ENCODE results near the gene ABCE1. TPM values are rescaled to one million over a fixed set of nuclear protein-coding genes. Genes with fewer than 3 reads are reported as not detected.

Gene ABCE1
- total and polyA plus RNA-seq, 10 of the 15 experiments (the other 5 are each of a cell fraction or from before 2014, with no cell fraction given) = 75.9 to 172 (median 134) TPM

DNA sequence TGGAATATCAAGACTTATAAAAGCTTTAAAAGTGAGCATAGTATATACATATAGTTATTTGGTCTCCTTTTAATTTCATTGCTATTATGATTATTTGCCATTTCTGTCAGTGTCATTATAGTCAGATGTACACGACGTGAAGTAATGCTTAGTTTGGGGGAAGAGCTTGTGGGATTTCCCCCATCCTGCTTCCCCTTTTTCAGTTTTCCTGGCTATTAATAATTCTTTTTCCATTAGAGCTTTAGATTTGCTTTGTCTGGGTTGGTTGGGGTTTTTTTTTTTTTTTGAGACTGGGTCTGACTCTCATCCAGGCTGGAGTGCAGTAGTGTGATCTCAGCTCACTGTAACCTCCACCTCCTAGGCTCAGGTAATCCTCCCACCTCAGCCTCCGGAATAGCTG is 5.4 kb downstream of the ABCE1 start (continued):
- TF ChIP-seq, protein P1, sequence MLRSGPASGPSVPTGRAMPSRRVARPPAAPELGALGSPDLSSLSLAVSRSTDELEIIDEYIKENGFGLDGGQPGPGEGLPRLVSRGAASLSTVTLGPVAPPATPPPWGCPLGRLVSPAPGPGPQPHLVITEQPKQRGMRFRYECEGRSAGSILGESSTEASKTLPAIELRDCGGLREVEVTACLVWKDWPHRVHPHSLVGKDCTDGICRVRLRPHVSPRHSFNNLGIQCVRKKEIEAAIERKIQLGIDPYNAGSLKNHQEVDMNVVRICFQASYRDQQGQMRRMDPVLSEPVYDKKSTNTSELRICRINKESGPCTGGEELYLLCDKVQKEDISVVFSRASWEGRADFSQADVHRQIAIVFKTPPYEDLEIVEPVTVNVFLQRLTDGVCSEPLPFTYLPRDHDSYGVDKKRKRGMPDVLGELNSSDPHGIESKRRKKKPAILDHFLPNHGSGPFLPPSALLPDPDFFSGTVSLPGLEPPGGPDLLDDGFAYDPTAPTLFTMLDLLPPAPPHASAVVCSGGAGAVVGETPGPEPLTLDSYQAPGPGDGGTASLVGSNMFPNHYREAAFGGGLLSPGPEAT (IDR thresholded peaks at IDR 0.05; ENCODE audit: low read depth) = peak; percentile 49; the same call in 1 of the 2 replicates
- TF ChIP-seq, protein P2, sequence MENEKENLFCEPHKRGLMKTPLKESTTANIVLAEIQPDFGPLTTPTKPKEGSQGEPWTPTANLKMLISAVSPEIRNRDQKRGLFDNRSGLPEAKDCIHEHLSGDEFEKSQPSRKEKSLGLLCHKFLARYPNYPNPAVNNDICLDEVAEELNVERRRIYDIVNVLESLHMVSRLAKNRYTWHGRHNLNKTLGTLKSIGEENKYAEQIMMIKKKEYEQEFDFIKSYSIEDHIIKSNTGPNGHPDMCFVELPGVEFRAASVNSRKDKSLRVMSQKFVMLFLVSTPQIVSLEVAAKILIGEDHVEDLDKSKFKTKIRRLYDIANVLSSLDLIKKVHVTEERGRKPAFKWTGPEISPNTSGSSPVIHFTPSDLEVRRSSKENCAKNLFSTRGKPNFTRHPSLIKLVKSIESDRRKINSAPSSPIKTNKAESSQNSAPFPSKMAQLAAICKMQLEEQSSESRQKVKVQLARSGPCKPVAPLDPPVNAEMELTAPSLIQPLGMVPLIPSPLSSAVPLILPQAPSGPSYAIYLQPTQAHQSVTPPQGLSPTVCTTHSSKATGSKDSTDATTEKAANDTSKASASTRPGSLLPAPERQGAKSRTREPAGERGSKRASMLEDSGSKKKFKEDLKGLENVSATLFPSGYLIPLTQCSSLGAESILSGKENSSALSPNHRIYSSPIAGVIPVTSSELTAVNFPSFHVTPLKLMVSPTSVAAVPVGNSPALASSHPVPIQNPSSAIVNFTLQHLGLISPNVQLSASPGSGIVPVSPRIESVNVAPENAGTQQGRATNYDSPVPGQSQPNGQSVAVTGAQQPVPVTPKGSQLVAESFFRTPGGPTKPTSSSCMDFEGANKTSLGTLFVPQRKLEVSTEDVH (IDR thresholded peaks at IDR 0.05; ENCODE audit: low read depth, partially characterized antibody) = no peak
- TF ChIP-seq IKZF2 (IDR thresholded peaks at IDR 0.05) (peak in 1 of 2 experiments; percentile 12; a peak in 2 of 4 replicates), NFYA (IDR thresholded peaks at IDR 0.05; ENCODE audit: borderline replicate concordance, low read depth, low read length) (no peak), BCL11A (IDR thresholded peaks at IDR 0.05; ENCODE audit: low read depth, low read length) (no peak), STAT1 (conservative IDR thresholded peaks at IDR 0.05) (no peak), RELA (IDR thresholded peaks at IDR 0.05; ENCODE audit: borderline replicate concordance, partially characterized antibody) (no peak)

DNA sequence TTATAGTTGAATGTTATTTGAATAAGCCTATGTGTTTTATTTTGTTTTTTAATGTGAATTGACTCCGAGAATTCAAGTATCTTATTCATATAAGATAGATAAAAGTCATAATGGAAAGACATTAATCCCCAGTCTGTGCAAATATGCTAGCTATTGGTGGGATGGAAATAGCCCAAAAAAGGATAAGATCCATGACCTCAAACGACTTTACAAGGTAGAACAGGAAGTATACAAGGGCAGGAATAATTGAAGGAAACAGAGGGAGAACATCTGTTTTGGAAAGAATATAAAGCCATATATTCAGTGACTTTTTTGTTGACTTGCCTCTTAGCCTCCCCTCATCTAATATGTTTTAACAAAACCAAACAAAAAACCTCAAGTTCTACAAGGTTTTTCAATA is 9.0 kb downstream of the ABCE1 start:
- SMC1A ChIA-PET (ENCODE audit: uncharacterized antibody, unreplicated experiment) = interaction anchor here (1.3 kb wide), 1 partner anchor 9 kb away, joined by 3 read pairs; the partner anchor contains the start of genes ABCE1 and ANAPC10
- Histone ChIP-seq H3K4me3 (no peak overlapping the region), H3K27ac (ENCODE audit: control insufficient read depth, insufficient read depth) (no peak overlapping the region), H3K27me3 (replicated peaks in 1 of 2; ENCODE audit: control insufficient read depth in 2 of 2, insufficient read depth in 2 of 2, low read length in 1 of 2) (no peaks in the 10 kb centered on the region), H3K9me3 (replicated peaks; ENCODE audit: control insufficient read depth, insufficient read depth, low read length) (no peaks in the 10 kb centered on the region), H3K4me2 (ENCODE audit: control insufficient read depth, insufficient read depth) (no peak overlapping the region), H3K4me1 (ENCODE audit: control insufficient read depth, insufficient read depth, low read length) (no peaks in the 10 kb centered on the region), H4K20me1 (ENCODE audit: control insufficient read depth, insufficient read depth) (no peaks in the 10 kb centered on the region), H3K36me3 (ENCODE audit: control insufficient read depth in 2 of 2, insufficient read depth in 2 of 2, low read length in 1 of 2) (peaks cover 0 to 12% of the 10 kb centered on the region in 2 experiments; a peak in 1 of 4 replicates), H3K9ac (ENCODE audit: control insufficient read depth, insufficient read depth, low read length) (no peak overlapping the region), H3K79me2 (ENCODE audit: control insufficient read depth, insufficient read depth, low read length) (peaks cover 31% of the 10 kb centered on the region), H2AFZ (ENCODE audit: control insufficient read depth, low read depth, low read length) (no peak overlapping the region)
- TF ChIP-seq ZNF207 (IDR thresholded peaks at IDR 0.05; ENCODE audit: borderline replicate concordance) (no peak), POLR2AphosphoS2 (IDR thresholded peaks at IDR 0.05; ENCODE audit: low read depth, low read length) (no peak), NFYA (IDR thresholded peaks at IDR 0.05; ENCODE audit: borderline replicate concordance, low read depth, low read length) (no peak), BMI1 (IDR thresholded peaks at IDR 0.05; ENCODE audit: borderline replicate concordance) (no peak), POLR2A (IDR thresholded peaks at IDR 0.05; ENCODE audit: low read depth, low read length) (no peak), CREM (IDR thresholded peaks at IDR 0.05; ENCODE audit: low read depth) (no peak), MTA3 (IDR thresholded peaks at IDR 0.05; ENCODE audit: borderline replicate concordance, low read length) (no peak), NR2C2 (IDR thresholded peaks at IDR 0.05; ENCODE audit: borderline replicate concordance, control insufficient read depth, insufficient read length, low read depth) (no peak)
- no peak for ATAC-seq
- no peak for DNase-seq (ENCODE audit: low read depth, low spot score)
- POLR2A ChIA-PET = no interaction called here
- WGBS (ENCODE audit: insufficient coverage, insufficient replicate concordance, low lambda C conversion rate, missing lambda C conversion rate) = 50% methylated on average over 2 of the region's 2 CpGs
- BruUV-seq (replicated peaks) = no TSS peak
- intact Hi-C loops (cut with micrococcal nuclease; ENCODE audit: unreplicated experiment) (no loop called here), in situ Hi-C loops (cut with MboI) (loop anchor here (25.0 kb wide), 1 partner anchor 1570 kb away; no protein-coding TSS in a partner anchor)
- no peak for FAIRE-seq
- RAD21 ChIA-PET (ENCODE audit: unreplicated experiment) = no interaction called here
- CTCF ChIA-PET = interaction anchor here (1.6 kb wide), 1 partner anchor 13 kb away, joined by 5 read pairs; no protein-coding TSS in a partner anchor

All from GM12878 (cell line).